NCI-H1930 (cell line): ENCODE data around the gene ANKRD52.
"Not testable (repeated sequence)": the region's sequence is repeated elsewhere in the genome, so short reads cannot be mapped to it uniquely, and the experiment has no call there.

Experiments used
- DNase-seq, 2 experiments: peaks; one replicate each; lab custom pipeline; 2025; lab: John Stamatoyannopoulos, UW

Gene ANKRD52

GRCh38 chr12:56272468-56272867 lies 14.3 kb upstream of the ANKRD52 start:
- DNase-seq = not testable (repeated sequence)

- DNase-seq = peak in 1 of 2 experiments; percentile 4
Observed at GRCh38 chr12:56271031-56271430, 12.8 kb upstream of the ANKRD52 start.

GRCh38 chr12:56267443-56268071 lies 9.4 kb upstream of the ANKRD52 start:
- DNase-seq = no peak

GRCh38 chr12:56266693-56267442 lies 8.7 kb upstream of the ANKRD52 start, which contains the start of gene COQ10A:
Gene COQ10A (plus strand): TSS chr12:56266942. CDS start chr12:56267119, 177 bp downstream.
- DNase-seq = peak; percentile 85 to 87

- not testable (repeated sequence) for DNase-seq
Observed at GRCh38 chr12:56266068-56266692, 8.0 kb upstream of the ANKRD52 start.

GRCh38 chr12:56262955-56263354 lies 4.8 kb upstream of the ANKRD52 start:
- not testable (repeated sequence) for DNase-seq

- DNase-seq = no peak
Observed at GRCh38 chr12:56261503-56262232, 3.5 kb upstream of the ANKRD52 start.

GRCh38 chr12:56260921-56261320 lies 2.7 kb upstream of the ANKRD52 start:
- no peak for DNase-seq

GRCh38 chr12:56260380-56260779 lies 2.2 kb upstream of the ANKRD52 start:
- no peak for DNase-seq

GRCh38 chr12:56258820-56259183 lies 618 bp upstream of the ANKRD52 start:
- DNase-seq = no peak

- DNase-seq = peak; percentile 14 to 29
Observed at GRCh38 chr12:56257491-56258067, 605 bp downstream of the ANKRD52 start.

GRCh38 chr12:56257071-56257470 lies 1.1 kb downstream of the ANKRD52 start:
- no peak for DNase-seq

GRCh38 chr12:56256326-56256960 lies 1.7 kb downstream of the ANKRD52 start:
- DNase-seq = no peak

- no peak for DNase-seq
Observed at GRCh38 chr12:56255671-56256070, 2.5 kb downstream of the ANKRD52 start.

- no peak for DNase-seq
Observed at GRCh38 chr12:56253091-56253490, 5.1 kb downstream of the ANKRD52 start.

- DNase-seq = no peak
Observed at GRCh38 chr12:56252649-56253048, 5.5 kb downstream of the ANKRD52 start.

- no peak for DNase-seq
Observed at GRCh38 chr12:56248711-56249110, 9.5 kb downstream of the ANKRD52 start.

GRCh38 chr12:56247923-56248322 lies 10.3 kb downstream of the ANKRD52 start:
- no peak for DNase-seq

- no peak for DNase-seq
Observed at GRCh38 chr12:56244494-56244893, 13.7 kb downstream of the ANKRD52 start.

- no peak for DNase-seq
Observed at GRCh38 chr12:56243731-56244181, 14.4 kb downstream of the ANKRD52 start.

- DNase-seq = no peak
Observed at GRCh38 chr12:56242986-56243385, 15.2 kb downstream of the ANKRD52 start.
